Occipital lobe (tissue), 2 donors: ENCODE data around the gene PLPP4. TPM values are rescaled to one million over a fixed set of nuclear protein-coding genes. Genes with fewer than 3 reads are reported as not detected.

Experiments used
- DNase-seq: peaks from one replicate; lab custom pipeline; 2025; lab: John Stamatoyannopoulos, UW
- total RNA-seq: library from RNA; depleted of rRNA; stranded (reverse); fragments of >200 nt; gene quantifications from one replicate; pipeline ENCODE4 v1.2.3, GENCODE V29; 2014

Gene PLPP4
- total RNA-seq, 1 donor from 2014 or later = 20.4 TPM

DNA sequence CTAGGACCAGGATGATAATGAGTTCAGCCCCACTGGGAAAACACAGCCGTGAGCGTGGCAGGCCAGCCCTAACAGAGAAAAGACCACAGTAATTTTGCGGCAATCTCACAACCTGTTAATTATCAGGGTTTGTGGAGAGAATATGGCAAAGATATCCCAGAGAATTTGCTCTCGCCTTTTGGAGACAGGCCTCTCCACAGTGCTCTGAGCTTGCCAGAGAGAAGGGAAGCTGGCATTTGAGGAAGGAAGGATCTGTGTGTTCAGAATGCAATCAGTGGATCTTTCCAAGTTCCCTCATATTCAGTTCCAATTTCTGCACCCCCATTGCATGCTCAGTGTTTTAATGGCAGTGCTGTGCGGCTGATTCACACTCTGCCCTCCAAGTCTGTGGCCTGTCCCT is 60.2 kb downstream of the PLPP4 start:
- no peak for DNase-seq

DNA sequence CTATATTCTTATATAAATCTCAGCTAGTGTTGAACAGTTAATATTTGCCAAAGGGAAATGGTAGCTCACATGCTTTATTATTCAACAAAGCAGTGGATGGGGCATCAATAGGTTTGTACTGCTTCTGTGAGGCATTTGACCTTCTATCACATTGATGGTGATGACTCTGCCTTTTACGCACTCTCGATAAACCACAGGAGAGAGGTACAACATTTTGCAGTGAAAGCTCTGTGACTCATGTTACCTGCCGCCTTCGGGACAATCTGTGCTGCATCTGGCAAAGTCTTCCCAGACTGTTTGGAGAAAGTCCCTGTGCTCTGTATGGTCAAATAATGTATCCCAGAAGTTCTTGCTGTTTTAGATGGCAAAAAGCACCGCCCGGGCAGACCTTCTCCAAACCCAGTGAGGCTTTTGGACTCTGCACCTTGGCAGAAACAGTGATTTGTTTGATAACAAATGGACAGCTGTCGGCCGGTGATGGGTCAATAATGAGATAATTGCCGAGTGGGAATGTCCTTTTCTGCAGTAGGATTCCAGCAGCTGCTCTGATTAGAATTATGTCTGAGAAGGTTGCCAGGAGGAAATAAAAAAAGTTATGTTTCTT is 61.0 kb downstream of the PLPP4 start:
- DNase-seq = no peak

DNA sequence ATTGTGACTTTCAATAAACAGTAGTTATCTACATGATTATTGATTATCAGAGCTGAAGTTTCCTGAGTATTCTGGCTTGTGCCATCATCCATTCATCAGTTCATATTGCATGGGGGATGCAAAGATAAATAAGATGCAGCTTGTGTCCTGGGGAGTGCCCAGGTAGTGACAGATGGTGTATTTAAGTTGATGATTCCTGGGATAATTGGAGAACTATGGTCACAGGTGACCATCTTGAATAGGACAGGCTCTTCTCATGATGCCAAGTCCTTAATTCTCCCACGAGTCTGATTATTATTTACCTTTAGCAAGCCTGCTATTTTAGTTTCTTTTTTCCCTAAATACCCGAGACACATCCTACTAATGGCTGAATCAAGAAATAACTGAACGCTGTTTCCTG is 64.9 kb downstream of the PLPP4 start:
- DNase-seq = no peak

DNA sequence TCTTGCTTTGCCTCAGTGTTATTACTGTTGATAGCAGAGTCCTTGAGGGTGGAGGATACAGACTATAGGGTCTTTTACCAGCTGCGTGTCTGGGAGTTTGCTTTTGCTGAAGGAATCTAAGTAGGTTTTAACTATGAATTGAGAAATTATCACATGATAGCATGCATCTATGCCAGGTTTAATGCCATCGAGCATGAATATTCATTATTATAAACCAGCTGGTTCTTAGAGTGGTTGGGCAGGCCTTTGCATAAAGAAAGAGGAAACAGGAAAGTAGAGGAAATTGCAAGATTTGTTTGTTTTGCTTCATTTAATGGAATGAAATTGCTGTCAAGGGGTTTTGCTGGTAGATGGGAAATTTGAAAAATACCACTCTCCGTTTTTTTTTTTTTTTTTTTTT is 70.7 kb downstream of the PLPP4 start:
- DNase-seq = no peak

DNA sequence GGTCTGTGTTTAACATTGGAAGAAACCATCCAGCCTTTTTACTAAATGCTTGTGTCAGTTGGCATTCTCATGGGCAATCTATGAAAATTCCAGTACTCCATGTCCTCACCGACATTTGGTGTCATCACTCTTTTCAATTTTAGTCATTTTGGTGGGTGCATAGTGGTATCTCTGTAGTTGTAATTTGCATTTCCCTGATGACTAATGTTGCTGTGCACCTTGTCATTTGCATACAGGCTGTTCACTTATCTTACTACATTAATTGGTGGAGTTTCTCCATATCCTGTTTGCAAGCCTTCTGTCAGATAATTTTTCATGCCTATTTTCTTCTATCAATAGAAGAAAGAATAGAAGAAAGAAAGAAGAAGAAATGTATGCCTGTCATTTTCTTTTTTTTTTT is 73.7 kb downstream of the PLPP4 start:
- DNase-seq = no peak

DNA sequence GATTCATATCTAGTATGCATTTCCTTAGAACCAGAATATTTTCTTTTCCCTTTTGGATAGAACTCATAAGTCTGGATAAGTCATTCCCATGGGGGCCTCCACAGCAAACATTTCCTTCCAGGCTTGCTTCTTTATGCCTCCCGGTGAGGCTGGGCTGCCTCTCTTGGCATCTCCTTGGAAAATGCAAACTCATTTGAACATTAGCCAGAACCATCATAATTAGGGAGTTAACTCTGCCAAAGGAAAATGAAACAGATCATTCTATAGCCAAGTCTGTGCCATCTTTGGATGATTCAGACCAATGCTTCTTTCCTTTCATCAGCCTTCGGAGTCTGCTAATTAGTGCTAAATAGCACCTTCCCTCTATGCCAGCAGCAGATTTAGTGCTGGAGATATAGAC is 81.1 kb downstream of the PLPP4 start:
- no peak for DNase-seq

DNA sequence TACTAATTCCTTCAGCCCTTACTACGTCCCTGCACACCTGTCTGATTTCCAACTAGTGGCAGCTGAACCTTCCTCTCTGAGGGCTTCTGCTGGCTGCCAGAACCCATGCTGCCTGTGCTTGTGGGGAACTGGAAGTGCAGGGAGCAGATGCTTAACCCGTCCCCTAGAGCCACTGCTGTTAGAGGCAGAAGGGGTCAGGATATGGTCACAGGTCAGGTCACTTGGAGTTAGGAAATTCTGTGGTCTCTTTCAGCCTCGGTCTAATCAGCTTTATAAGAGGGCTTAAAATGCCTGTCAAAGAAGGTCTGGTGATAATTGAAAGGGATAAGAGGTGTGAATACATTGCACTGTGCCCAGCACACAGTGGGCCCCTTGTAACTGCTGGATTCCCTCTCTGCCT is 82.0 kb downstream of the PLPP4 start:
- DNase-seq = no peak

DNA sequence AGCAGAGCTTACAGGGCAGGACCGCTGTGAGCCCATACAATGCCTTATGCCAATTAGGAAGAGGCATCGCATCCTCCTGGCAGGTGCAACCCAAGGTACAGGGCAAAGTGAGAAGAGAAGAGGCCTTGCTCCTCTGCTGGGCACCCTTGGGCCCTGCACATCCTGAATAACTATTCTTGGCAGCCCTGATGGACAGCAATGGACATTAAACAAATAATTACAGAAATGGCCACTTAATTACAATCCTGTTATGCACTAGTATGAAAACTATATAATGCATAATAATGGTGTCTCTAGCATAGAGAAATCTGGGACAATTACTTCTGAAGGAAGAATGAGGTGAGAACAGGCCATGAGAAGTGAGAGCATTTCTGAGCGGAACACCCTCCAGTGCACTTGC is 83.5 kb downstream of the PLPP4 start:
- no peak for DNase-seq

DNA sequence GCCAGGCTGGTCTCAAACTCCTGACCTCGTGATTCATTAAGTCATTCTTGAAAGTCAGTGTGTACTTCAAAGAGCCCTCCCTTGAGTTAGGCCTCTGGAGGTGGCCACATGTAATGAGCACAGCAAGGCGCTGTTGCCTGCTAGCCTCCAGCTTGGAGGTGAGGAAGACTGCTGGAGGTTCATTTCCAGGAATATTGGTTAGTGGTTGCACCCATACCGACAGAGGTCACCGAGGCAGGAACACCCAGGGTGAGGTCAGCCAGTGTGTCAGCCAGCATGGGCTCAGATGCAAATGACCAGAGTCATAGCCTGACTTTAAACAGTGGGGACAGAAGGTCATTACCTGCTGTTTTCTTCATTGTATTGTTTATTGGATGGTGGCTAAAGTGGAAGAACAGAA is 85.0 kb downstream of the PLPP4 start:
- DNase-seq = no peak

DNA sequence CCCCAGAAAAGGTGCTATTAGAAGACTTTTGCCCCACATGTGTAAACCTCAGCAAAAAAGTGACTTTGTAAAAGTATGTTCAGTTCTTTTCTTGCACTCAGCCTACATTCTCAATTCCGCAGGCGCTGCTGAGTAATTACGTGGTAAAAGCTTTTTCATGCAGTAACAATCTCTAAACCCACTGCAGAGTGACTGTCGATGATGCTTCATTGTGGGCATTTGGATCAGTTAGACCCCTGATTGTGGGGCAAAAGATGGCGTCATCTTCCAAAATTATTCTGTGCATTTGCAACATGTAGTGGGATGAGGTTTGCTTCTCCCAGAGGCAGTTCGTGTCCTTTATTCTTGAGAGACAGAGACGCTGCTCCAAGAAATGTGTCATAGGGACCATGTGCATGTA is 85.6 kb downstream of the PLPP4 start:
- no peak for DNase-seq

DNA sequence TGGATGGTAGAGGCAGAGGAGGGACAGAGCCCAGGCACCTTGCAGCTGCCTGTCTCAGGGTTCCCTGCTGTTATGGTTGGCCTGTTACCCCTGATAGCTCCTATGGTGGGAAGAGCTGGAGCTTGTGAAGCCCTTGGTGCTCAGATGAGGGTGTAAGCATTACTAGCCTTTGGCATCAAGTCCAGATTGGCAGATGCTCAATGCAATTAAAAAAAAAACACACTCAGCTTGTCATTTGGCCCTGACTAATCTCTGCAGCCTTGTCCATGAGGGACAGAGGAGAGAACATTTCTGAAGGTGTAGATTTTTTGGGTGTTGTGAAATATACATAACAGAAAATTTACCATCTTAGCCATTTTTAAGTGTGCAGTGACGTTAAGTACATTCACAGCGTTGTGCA is 86.3 kb downstream of the PLPP4 start:
- DNase-seq = no peak

DNA sequence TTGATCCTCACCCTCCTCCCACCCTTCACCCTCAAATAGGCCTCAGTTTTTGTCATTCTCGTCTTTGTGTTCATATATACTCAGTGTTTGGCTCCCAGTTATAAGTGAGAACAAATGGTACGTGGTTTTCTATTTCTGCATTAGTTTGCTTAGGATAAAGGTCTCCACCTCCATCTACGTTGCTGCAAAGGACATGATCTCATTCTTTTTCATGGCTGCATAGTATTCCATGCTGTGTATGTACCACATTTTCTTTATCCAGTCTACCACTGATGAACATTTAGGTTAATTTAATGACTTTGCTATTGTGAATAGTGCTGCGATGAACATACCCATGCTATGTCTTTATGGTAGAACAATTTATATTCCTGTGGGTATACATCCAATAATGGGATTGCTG is 91.2 kb downstream of the PLPP4 start:
- no peak for DNase-seq

DNA sequence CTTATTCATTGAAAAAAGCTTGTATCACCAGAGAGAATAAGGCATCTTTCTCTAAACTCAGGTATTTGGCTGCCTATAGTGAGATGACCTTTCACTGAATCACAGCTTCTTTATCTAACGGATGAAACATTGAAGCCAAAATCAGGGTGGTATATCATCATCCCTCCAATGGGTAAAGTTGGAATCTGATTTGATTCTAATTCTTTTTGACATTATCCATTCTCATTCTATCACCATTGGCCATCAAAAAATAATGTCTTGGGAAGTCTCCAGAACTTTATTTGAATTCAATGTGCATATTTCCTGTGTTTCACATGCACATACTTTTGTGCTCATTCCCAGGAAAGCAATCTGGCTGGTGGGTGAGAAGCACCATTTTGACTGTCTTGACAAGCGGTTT is 95.2 kb downstream of the PLPP4 start:
- no peak for DNase-seq

DNA sequence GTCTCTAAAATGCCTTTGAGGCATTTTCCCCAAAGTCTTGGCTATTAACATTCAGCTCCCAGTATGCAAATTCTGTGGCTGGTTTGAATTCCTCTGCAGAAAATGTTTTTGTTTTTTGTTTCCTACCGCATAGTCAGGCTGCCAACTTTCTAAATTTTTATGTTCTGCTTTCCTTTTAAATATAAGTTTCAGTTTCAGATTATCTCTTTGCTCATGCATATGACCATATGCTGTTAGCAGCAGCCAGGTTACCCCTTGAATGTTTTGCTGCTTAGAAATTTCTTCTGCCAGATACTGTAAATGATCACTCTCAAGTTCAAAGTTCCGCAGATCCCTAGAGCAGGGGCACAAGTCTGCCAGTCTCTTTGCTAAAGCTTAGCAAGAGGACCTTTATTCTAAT is 96.9 kb downstream of the PLPP4 start:
- DNase-seq = no peak

DNA sequence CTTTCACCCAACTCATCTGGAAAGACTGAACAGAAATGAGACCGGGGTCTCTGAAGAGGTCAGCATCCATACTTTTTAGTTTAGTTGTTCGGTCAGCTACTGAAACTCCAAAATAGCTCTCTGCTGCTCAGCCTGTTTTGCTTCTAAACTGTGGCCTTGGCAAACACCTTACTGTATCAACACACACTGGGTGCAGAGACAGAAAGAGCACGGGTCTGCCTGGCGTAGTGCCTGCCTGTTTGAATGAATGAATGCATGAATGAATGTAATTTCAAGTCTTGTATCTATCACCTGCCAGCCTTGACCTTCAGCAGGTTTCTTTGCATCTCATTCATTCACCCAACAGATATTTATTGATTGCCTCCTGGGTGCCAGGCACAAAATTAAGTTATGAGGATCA is 98.4 kb downstream of the PLPP4 start:
- no peak for DNase-seq

DNA sequence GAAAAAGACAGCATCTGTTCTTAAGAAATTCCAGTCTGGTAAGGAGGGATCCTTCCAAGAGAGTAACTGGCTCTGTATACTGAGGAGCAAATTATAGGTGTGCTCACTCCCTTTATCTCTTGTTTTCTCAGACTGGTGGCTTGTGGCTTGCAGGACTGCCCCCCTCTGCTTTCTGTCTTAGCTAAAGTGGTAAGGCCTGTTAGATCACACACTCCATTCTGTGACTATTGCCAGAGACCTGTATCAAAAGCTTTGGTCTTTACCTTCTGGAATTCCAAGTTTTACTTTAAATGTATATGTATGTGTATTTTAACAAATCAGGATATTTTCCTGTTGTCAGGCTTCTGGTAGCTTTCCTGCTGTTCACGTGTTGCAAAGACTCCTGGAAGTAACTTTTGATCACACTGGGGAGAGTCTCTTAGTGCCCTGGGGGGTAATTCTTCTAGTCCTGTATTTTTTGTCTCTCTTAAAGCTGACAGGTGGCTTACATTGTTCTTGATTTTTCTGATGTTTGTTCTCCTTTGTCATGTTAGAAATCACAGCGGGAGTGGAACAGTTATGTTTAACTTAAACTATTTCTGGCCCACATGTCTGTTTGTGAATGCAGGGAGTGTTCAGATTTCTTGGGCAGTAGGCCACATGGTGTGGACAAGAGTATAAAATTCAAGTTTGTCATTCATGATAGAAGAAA is 99.0 kb downstream of the PLPP4 start:
- no peak for DNase-seq

DNA sequence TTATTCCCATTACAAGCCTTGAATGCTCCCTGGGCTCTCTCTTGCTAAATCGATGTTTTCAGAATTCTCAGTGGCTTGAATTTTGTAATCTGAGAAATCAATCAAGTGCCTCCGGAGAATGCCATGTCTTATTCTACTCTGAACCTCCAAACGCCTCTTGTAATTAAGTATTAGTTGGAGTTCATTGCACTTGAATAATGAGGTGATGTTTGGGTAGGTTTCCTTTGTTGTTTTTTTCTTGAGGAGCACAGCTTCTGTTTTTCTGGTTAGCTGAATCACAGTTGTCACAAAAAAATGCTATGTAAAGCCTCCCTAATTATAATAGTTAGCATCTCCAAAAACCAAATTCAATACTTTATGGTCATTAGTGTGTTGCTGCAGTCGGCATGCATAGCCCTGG is 100.3 kb downstream of the PLPP4 start:
- DNase-seq = no peak

DNA sequence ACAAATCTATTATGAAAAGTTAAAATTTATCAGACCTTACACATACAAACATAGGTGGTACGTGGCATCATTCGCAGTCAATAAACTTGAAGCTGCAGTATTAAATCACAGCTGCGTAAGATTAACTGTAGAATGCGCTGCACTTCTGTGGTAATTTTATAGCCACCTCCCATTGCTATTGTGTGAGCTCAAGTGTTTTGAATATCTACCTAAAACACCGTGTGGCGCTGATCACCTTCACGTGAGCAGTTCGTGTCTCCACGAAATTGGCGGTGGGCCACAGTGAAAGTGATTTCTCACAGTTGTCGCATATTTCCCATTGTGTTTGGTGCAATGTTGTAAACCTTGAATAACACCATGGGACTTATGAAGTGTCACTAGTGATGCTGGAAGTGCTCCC is 102.8 kb downstream of the PLPP4 start:
- no peak for DNase-seq

DNA sequence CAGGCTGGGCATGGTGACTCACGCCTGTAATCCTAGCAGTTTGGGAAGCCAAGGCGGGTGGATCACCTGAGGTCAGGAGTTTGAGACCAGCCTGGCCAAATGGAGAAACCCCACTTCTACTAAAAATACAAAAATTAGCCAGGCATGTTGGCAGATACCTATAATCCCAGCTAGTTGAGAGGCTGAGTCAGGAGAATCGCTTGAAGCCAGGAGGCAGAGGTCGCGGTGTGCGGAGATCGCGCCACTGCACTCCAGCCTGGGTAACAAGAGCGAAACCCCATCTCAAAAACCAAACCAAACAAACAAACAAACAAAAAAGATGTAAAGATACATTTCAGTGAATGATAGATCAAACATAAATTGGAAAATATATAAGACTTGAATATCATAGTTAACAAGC is 105.9 kb downstream of the PLPP4 start:
- no peak for DNase-seq

DNA sequence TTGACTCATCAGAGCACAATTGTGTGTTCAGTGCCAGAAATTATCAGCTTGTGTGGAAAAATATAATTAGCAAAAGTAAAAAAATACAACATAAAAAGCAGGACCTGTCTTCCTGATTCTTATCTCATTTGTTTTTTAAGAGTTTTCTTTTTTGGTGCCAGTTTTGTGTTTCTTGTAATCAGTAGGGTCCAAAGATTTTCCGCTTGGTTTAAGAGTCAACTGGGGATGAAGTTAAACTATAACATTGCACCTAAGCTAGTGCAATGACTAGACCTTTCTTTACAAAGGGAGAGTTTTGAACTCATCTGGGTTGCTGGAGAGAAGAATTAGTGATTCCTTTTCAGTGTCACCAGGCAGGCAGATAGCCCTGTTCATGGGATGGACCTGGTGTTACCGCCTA is 113.4 kb downstream of the PLPP4 start:
- DNase-seq = no peak

DNA sequence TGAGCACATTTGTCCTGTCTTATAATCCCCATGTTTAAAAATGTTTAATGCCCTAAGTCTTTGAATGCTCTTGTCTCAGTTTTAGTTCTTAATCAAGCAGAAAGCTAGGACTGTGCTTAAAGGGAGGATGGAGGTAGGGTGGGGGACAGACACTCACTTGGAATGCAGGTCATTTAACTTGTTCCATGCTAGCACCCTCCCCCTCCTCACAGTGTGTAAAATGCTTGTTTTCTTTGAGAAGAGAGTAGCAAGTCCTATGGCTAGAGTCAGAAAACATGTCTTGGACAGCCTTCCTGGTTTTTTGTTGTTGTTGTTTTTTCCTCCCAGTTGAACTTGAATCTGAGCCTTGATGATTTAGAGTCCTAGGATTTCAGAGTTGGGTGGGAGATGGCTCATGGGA is 114.2 kb downstream of the PLPP4 start:
- DNase-seq = no peak

DNA sequence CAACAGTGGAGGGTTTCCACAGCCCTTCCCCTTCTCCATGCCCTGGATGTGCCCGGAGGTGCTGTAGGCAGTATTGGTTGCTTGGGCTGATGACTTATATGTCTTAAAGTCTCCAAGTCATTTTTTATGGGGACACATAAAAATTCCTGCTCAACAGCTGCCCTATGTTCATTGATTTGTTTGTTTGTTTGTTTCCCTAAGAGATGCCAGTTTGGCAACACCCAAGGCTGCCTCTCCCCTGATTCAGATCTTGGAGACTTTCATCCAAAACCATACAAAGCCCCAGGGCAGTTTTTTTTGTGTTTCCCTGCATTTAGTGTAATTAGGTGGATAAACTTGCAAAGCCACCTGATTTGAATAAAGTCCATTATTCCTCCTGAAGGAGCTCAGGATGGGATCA is 115.3 kb downstream of the PLPP4 start:
- no peak for DNase-seq

DNA sequence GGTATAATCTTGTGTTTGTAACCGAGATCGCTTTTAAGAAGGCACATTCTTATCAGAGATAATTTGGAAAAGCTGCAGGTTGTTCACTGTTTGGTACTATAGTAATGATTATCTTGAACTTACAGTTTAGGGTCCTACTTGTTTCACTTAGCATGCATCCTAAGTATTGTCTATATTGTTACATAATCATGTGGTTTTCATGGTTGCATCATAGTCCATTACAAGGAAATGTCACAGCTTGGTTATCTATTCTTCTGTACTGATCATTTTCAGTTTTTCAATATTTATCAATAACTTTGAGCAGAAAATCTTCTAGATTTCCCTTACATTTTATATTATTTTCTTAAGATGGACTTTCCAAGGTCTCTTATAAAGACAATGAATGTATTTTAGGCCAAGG is 116.3 kb downstream of the PLPP4 start:
- no peak for DNase-seq

DNA sequence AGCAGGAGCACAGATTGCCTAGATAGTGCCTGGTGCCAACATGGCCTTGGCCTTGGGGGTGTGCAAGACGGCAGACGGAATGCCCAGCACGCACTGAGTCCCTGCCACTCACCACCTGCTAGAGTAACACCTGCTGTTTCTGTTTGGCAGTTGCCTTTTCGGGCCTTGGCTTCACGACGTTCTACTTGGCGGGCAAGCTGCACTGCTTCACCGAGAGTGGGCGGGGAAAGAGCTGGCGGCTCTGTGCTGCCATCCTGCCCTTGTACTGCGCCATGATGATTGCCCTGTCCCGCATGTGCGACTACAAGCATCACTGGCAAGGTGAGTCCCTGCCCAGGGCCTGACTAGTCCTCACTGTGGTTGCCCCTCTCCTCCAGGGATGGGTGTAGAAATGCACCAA is 118.0 kb downstream of the PLPP4 start:
- no peak for DNase-seq
